ENCODE measurements around the gene GSG1L.
"Not testable (repeated sequence)": the region's sequence is repeated elsewhere in the genome, so short reads cannot be mapped to it uniquely, and the experiment has no call there.

The GSG1L gene

DNA sequence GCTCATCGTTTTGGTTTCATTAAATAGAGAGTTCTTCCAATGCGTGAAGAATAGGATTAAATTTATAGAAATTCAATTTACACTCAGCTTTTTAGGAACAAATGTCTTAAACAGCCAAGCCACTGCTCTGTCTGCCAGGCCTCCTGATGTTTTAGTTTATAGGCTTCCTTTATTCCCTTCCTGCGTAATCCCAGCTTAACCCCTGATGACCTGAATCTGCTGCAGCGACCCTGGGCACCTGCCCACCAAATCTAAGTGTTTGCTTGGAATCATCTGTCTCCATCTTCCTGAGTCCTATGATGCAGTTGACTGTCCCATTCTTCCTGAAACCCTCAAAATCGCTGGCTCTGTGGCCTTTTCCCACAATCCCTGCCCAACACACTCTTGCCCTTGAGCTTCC, 179.9 kb downstream of the GSG1L start:
- Histone ChIP-seq H3K36me3 (ENCODE audit: low read length) (no peaks in the 10 kb centered on the region), H3K79me2 (ENCODE audit: insufficient read depth, low read length) (no peaks in the 10 kb centered on the region), H3K4me2 (ENCODE audit: low read depth, low read length, poor library complexity, severe bottlenecking) (no peak overlapping the region), H3K27me3 (ENCODE audit: low read length) (no peaks in the 10 kb centered on the region), H3K9me2 (replicated peaks; ENCODE audit: insufficient read depth, low read length) (no peaks in the 10 kb centered on the region), H2AFZ (ENCODE audit: low read depth, low read length, severe bottlenecking) (no peak overlapping the region), H3K27ac (ENCODE audit: low read depth, low read length) (no peak overlapping the region), H3F3A (ENCODE audit: insufficient read depth) (no peaks in the 10 kb centered on the region), H4K20me1 (ENCODE audit: low read depth, low read length) (no peaks in the 10 kb centered on the region), H3K9ac (ENCODE audit: low read length) (no peak overlapping the region), H3K9me3 (ENCODE audit: insufficient read depth, low read length) (no peaks in the 10 kb centered on the region), H3K4me3 (ENCODE audit: insufficient read depth, low read length, poor library complexity, severe bottlenecking) (no peak overlapping the region)
- no peak for TF ChIP-seq EZH2phosphoT487 (conservative IDR thresholded peaks at IDR 0.05; ENCODE audit: low read length)
- TF ChIP-seq CTCF (IDR thresholded peaks at IDR 0.05; ENCODE audit: insufficient read depth, low read length, poor library complexity, severe bottlenecking): no peak

- no peak overlapping the region for H3K4me3 ChIP-seq (ENCODE audit: insufficient read depth, low read length, poor library complexity, severe bottlenecking)
- H3K9me2 ChIP-seq (replicated peaks; ENCODE audit: insufficient read depth, low read length): no peaks in the 10 kb centered on the region
- no peaks in the 10 kb centered on the region for H3F3A ChIP-seq (ENCODE audit: insufficient read depth)
- H3K27me3 ChIP-seq (ENCODE audit: low read length): no peaks in the 10 kb centered on the region
- no peak overlapping the region for H2AFZ ChIP-seq (ENCODE audit: low read depth, low read length, severe bottlenecking)
- H3K9ac ChIP-seq (ENCODE audit: low read length): no peak overlapping the region
- H4K20me1 ChIP-seq (ENCODE audit: low read depth, low read length): no peaks in the 10 kb centered on the region
- no peaks in the 10 kb centered on the region for H3K9me3 ChIP-seq (ENCODE audit: insufficient read depth, low read length)
- H3K79me2 ChIP-seq (ENCODE audit: insufficient read depth, low read length): no peaks in the 10 kb centered on the region
- TF ChIP-seq CTCF (IDR thresholded peaks at IDR 0.05; ENCODE audit: insufficient read depth, low read length, poor library complexity, severe bottlenecking) (no peak), EZH2phosphoT487 (conservative IDR thresholded peaks at IDR 0.05; ENCODE audit: low read length) (no peak)
- no peak overlapping the region for H3K4me2 ChIP-seq (ENCODE audit: low read depth, low read length, poor library complexity, severe bottlenecking)
- no peak overlapping the region for H3K27ac ChIP-seq (ENCODE audit: low read depth, low read length)
- H3K36me3 ChIP-seq (ENCODE audit: low read length): no peaks in the 10 kb centered on the region
Observed at GRCh38 chr16:27880287-27880686, 183.2 kb downstream of the GSG1L start.

GRCh38 chr16:27879601-27880247, 183.8 kb downstream of the GSG1L start:
- Histone ChIP-seq H3K9ac (ENCODE audit: low read length) (no peak overlapping the region), H3F3A (ENCODE audit: insufficient read depth) (no peaks in the 10 kb centered on the region), H3K36me3 (ENCODE audit: low read length) (no peaks in the 10 kb centered on the region), H3K27me3 (ENCODE audit: low read length) (no peaks in the 10 kb centered on the region), H3K79me2 (ENCODE audit: insufficient read depth, low read length) (no peaks in the 10 kb centered on the region), H4K20me1 (ENCODE audit: low read depth, low read length) (no peaks in the 10 kb centered on the region), H3K9me2 (replicated peaks; ENCODE audit: insufficient read depth, low read length) (no peaks in the 10 kb centered on the region), H2AFZ (ENCODE audit: low read depth, low read length, severe bottlenecking) (no peak overlapping the region), H3K9me3 (ENCODE audit: insufficient read depth, low read length) (peaks cover 4% of the 10 kb centered on the region; the same call in 1 of the 2 replicates), H3K4me2 (ENCODE audit: low read depth, low read length, poor library complexity, severe bottlenecking) (no peak overlapping the region), H3K27ac (ENCODE audit: low read depth, low read length) (no peak overlapping the region), H3K4me3 (ENCODE audit: insufficient read depth, low read length, poor library complexity, severe bottlenecking) (no peak overlapping the region)
- no peak for TF ChIP-seq EZH2phosphoT487 (conservative IDR thresholded peaks at IDR 0.05; ENCODE audit: low read length)
- no peak for TF ChIP-seq CTCF (IDR thresholded peaks at IDR 0.05; ENCODE audit: insufficient read depth, low read length, poor library complexity, severe bottlenecking)

- H4K20me1 ChIP-seq (ENCODE audit: low read depth, low read length); H3K9me2 ChIP-seq (replicated peaks; ENCODE audit: insufficient read depth, low read length); H3K4me3 ChIP-seq (ENCODE audit: insufficient read depth, low read length, poor library complexity, severe bottlenecking); H2AFZ ChIP-seq (ENCODE audit: low read depth, low read length, severe bottlenecking); H3K27me3 ChIP-seq (ENCODE audit: low read length); H3K9ac ChIP-seq (ENCODE audit: low read length); H3F3A ChIP-seq (ENCODE audit: insufficient read depth); H3K27ac ChIP-seq (ENCODE audit: low read depth, low read length); H3K9me3 ChIP-seq (ENCODE audit: insufficient read depth, low read length); H3K36me3 ChIP-seq (ENCODE audit: low read length); H3K79me2 ChIP-seq (ENCODE audit: insufficient read depth, low read length); H3K4me2 ChIP-seq (ENCODE audit: low read depth, low read length, poor library complexity, severe bottlenecking): not testable (repeated sequence)
Observed at GRCh38 chr16:27872627-27873026, 190.9 kb downstream of the GSG1L start.
